Upper lobe of left lung (tissue), 6 donors: ENCODE data around the gene ASCC1. TPM values are rescaled to one million over a fixed set of nuclear protein-coding genes. Genes with fewer than 3 reads are reported as not detected.

Experiments
- ATAC-seq, 2 donors: fragments of 200-7000 bp; cut with Tn5 transposase; one replicate each; pipeline ENCODE4 v1.9.1; 2022; ENCODE audit warnings: mild to moderate bottlenecking in 2 of 2, moderate library complexity in 2 of 2; ENCODE audit not compliant: low FRiP score in 2 of 2
- DNase-seq, 2 donors: peaks; one replicate each; pipeline ENCODE4 v3.0.0-alpha.2; 2019 to 2020
- H3K27ac ChIP-seq, 4 donors: fragments of 200-600 bp; sonication (generic); one replicate each; pipeline ENCODE4 v1.5.1; 2016 to 2019
- H3K27me3 ChIP-seq, 4 donors: fragments of 200-600 bp; sonication (generic); one replicate each; pipeline ENCODE4 v1.5.1; 2017 to 2019
- H3K36me3 ChIP-seq, 4 donors: fragments of 200-600 bp; sonication (generic); one replicate each; pipeline ENCODE4 v1.5.1; 2016 to 2019
- H3K4me1 ChIP-seq, 4 donors: fragments of 200-600 bp; sonication (generic); one replicate each; pipeline ENCODE4 v1.5.1; 2018 to 2019
- H3K4me3 ChIP-seq, 4 donors: fragments of 200-600 bp; sonication (generic); one replicate each; pipeline ENCODE4 v1.5.1; 2017 to 2019; ENCODE audit warnings: mild to moderate bottlenecking in 2 of 4, moderate library complexity in 1 of 4
- H3K9me3 ChIP-seq, 4 donors: fragments of 200-600 bp; sonication (generic); one replicate each; pipeline ENCODE4 v1.5.1; 2018 to 2019
- EP300 ChIP-seq, 4 donors: sonication (generic); formaldehyde crosslinking; IDR thresholded peaks; one replicate each; pipeline ENCODE4 v1.5.1; 2017; ENCODE audit warnings: antibody characterized with exemption in 4 of 4, control low read depth in 2 of 4
- POLR2A ChIP-seq, 4 donors: fragments of 450-650 bp; IDR thresholded peaks; one replicate each; pipeline ENCODE4 v1.5.1; 2016 to 2017; ENCODE audit warnings: antibody characterized with exemption in 4 of 4, mild to moderate bottlenecking in 2 of 4
- POLR2AphosphoS5 ChIP-seq, 2 donors: sonication (generic); formaldehyde crosslinking; IDR thresholded peaks; one replicate each; pipeline ENCODE4 v1.5.1; 2017; ENCODE audit warnings: antibody characterized with exemption in 2 of 2
- WGBS, 2 donors: methylation state at CpG; one replicate each; pipeline ENCODE4 v1.1.5; 2017 to 2018; 5-methylcytosine and 5-hydroxymethylcytosine counted together
- total RNA-seq, 6 donors: library from RNA; depleted of rRNA in 4 of 6; stranded (reverse); fragments of >200 nt in 4 of 6; gene quantifications; one replicate each; pipeline versions ENCODE4 v1.1.0 to v1.2.1, GENCODE V29; 2016 to 2021
- TF ChIP-seq, protein P1 (sequence below), 6 experiments: fragments of 450-650 bp in 4 of 6; fragments of 200-600 bp in 2 of 6; sonication (generic) in 2 of 6; IDR thresholded peaks; one replicate each; pipeline ENCODE4 v1.5.1; 2016 to 2019; ENCODE audit warnings: antibody characterized with exemption in 6 of 6
- donor health status: DM: no; HTN: no; CAD: no; lungs with moderate emphysema.
- donor health status: DM: no; HTN: yes; CAD: no; lungs with severe emphysema.

Gene ASCC1
- total RNA-seq, 6 donors from 2014 or later: 20.4 to 40.7 (median 24.4) TPM

DNA sequence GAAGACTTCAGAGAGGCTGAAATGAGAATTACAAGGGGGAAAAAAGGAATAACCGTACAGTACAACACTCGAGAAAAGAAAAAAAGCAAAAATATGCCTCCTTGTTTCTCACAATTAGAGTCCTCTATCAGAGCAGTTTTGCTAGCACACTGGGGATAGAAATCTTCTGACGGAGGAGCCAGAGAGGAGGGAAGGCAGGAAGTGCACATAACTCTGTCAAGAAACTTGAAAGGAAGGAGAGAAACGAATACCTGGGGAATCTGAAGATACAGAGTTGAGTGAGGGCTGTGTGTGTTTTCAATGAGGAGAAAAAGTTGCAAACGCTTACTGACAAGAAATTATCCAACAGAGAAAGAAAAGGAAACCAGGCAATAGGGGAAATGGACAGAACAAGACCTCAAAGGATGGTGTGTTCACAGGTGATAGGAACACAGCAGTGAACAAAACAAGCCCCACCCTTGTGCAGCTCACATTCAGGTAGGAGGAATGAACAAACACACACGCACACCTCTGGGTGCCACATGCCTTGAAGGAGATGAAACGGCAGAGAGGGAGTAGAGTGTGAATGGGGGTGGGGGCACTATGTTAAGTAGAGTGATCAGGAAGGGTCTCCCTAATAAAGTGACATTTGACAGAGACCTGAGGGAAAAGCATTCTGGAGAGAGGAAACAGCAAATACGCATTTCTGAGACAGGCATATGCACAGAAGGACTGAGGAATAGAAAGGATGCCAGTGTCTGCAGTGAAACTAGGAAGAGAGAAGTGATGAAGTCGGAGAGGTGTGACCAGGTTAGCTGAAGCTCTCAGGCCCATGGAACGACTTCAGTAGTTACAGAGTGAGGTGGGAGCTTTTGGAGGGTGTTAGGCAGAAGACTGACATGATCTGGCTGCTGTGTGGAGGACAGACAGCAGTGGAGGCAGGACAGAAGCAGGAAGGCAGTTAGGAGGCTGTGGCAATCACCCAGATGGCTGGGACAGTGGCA is 81.0 kb downstream of the ASCC1 start:
- Histone ChIP-seq H3K36me3 (peaks cover 0 to 7% (median 2%) of the 10 kb centered on the region in 4 donors), H3K4me3 (no peak overlapping the region), H3K27ac (peak overlapping the region in 1 of 4 donors; percentile 32), H3K27me3 (no peaks in the 10 kb centered on the region), H3K9me3 (no peaks in the 10 kb centered on the region), H3K4me1 (peaks cover 6 to 15% (median 10%) of the 10 kb centered on the region in 4 donors)
- DNase-seq: no peak
- WGBS, 2 donors: 70 to 75% methylated on average over 10 of the region's 10 CpGs
- no peak for TF ChIP-seq POLR2A (IDR thresholded peaks at IDR 0.05)
- no peak for TF ChIP-seq EP300 (IDR thresholded peaks at IDR 0.05)
- TF ChIP-seq POLR2AphosphoS5 (IDR thresholded peaks at IDR 0.05): no peak
- TF ChIP-seq, protein P1, sequence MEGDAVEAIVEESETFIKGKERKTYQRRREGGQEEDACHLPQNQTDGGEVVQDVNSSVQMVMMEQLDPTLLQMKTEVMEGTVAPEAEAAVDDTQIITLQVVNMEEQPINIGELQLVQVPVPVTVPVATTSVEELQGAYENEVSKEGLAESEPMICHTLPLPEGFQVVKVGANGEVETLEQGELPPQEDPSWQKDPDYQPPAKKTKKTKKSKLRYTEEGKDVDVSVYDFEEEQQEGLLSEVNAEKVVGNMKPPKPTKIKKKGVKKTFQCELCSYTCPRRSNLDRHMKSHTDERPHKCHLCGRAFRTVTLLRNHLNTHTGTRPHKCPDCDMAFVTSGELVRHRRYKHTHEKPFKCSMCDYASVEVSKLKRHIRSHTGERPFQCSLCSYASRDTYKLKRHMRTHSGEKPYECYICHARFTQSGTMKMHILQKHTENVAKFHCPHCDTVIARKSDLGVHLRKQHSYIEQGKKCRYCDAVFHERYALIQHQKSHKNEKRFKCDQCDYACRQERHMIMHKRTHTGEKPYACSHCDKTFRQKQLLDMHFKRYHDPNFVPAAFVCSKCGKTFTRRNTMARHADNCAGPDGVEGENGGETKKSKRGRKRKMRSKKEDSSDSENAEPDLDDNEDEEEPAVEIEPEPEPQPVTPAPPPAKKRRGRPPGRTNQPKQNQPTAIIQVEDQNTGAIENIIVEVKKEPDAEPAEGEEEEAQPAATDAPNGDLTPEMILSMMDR (IDR thresholded peaks at IDR 0.05): no peak
- ATAC-seq: no peak

DNA sequence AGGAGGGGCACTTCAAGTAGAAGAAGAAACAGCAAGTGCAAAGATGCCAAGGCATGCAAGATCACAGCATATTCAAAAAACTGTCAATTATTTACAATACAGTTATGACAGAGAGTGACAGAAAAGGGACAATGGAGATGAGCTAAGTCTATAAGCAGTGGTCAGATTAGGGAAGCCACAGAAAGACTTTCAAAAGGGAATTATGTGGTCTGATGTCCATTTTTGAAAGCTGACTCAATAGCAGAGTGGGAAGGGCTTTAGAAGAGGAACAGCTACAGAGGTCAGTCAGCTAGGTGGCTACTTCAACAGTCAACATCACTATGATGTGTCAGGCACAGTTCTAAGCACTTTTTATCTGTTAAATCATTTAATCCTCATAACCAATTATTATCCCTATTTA is 82.6 kb downstream of the ASCC1 start:
- Histone ChIP-seq H3K27me3 (no peaks in the 10 kb centered on the region), H3K4me1 (peaks cover 6 to 15% (median 10%) of the 10 kb centered on the region in 4 donors), H3K36me3 (peaks cover 0 to 7% (median 2%) of the 10 kb centered on the region in 4 donors), H3K9me3 (no peaks in the 10 kb centered on the region), H3K4me3 (no peak overlapping the region), H3K27ac (peak overlapping the region in 1 of 4 donors; percentile 22)
- ATAC-seq (peak; percentile 59 to 73), DNase-seq (no peak)
- TF ChIP-seq POLR2AphosphoS5 (IDR thresholded peaks at IDR 0.05) (no peak), POLR2A (IDR thresholded peaks at IDR 0.05) (no peak), EP300 (IDR thresholded peaks at IDR 0.05) (no peak)
- TF ChIP-seq, protein P1 (IDR thresholded peaks at IDR 0.05): no peak

DNA sequence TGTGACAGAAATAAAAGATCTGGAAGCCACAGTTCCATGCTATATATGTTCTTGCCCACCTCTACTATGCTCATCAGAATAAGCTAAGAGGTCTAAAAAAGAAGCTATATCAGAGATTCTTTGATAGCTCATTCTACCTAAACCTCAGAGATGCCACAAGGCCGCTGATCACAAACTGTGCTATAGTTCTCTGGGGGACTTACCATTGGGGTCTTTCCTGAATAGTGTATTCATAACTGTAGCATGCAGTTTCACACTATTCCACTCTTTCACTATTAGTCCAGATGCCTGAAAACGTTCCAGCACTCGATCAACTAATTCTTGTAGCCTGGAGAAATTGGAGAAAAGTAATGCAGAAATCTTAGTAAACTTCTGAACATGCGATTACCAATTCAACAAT is 83.2 kb downstream of the ASCC1 start:
- DNase-seq (no peak), ATAC-seq (no peak)
- H3K9me3 ChIP-seq: no peaks in the 10 kb centered on the region
- H3K36me3 ChIP-seq: peaks cover 0 to 11% (median 3%) of the 10 kb centered on the region in 4 donors
- H3K4me1 ChIP-seq: peaks cover 6 to 15% (median 10%) of the 10 kb centered on the region in 4 donors
- H3K4me3 ChIP-seq: no peak overlapping the region
- H3K27ac ChIP-seq: peak overlapping the region in 1 of 4 donors; percentile 22
- TF ChIP-seq POLR2A (IDR thresholded peaks at IDR 0.05): no peak
- no peak for TF ChIP-seq POLR2AphosphoS5 (IDR thresholded peaks at IDR 0.05)
- no peak for TF ChIP-seq EP300 (IDR thresholded peaks at IDR 0.05)
- TF ChIP-seq, protein P1 (IDR thresholded peaks at IDR 0.05): no peak
- no peaks in the 10 kb centered on the region for H3K27me3 ChIP-seq
- WGBS, 2 donors: 90 to 96% methylated on average over 4 of the region's 4 CpGs

DNA sequence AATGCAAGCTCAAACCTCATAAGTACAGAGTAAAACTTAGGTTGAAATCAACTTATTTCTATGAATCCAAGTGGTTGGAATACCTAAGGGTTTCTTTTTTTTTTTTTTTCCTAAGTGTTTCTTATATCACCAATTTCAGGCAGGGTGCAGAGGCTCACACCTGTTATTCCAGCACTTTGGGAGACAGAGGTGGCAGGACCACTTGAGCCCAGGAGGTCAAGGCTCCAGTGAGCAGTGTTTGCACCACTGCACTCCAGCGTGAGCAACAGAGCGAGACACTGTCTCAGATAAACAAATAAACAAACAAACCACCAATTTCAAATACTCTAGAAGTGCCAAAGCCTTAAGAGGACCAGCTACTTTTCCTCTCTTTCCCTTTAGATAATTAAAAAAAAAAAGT is 88.5 kb downstream of the ASCC1 start:
- DNase-seq: no peak
- H3K4me3 ChIP-seq: no peak overlapping the region
- no peak overlapping the region for H3K27ac ChIP-seq
- ATAC-seq: no peak
- H3K27me3 ChIP-seq: no peaks in the 10 kb centered on the region
- H3K9me3 ChIP-seq: no peaks in the 10 kb centered on the region
- 84 to 91% methylated on average over 2 of the region's 2 CpGs for WGBS, 2 donors
- peaks cover 0 to 12% (median 4%) of the 10 kb centered on the region in 4 donors for H3K36me3 ChIP-seq
- TF ChIP-seq EP300 (IDR thresholded peaks at IDR 0.05): no peak
- no peak for TF ChIP-seq POLR2AphosphoS5 (IDR thresholded peaks at IDR 0.05)
- TF ChIP-seq, protein P1 (IDR thresholded peaks at IDR 0.05): no peak
- TF ChIP-seq POLR2A (IDR thresholded peaks at IDR 0.05): no peak
- H3K4me1 ChIP-seq: peaks cover 0 to 6% (median 3%) of the 10 kb centered on the region in 4 donors
